ENCODE measurements around the gene SOX18.

SOX18 gene

DNA sequence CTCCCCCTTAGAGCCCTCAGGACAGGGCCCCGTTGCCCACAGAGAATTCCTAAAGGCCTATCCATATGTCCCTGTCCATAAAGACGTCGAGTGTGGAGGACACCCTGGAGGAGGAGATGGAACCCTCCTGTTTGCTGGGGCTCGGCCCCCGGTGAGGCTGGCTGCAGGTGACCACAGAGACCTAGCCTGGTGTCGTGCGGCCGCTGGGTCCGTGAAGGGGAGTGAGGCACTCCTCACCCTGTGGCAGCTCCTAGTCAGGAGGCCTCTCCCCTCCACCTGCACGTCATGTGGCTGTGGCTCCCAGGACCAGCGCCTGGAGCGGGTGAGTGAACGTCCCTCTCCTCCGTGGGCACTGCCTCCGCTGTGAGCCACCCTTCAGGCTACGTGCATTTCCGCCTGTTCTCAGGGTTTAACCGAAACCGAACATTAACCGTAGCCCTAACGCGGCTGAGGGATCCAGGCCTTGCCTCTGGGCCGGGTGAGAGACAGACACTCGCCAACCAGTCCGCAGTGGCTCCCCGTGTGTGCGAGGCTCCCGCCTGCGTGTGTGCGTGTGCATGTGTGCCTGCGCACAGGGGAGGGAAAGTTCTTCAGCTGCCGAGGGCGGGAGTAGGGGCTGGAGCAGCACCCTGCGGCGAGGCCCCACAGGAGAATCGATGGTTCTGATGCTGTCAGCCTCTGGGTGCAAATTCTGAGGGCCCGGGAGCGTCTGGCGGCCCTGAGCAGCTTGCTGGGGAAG is 7.6 kb upstream of the SOX18 start:
- ATAC-seq = no peak
- TF ChIP-seq SNAI2 (CRISPR knock-in tag; IDR thresholded peaks at IDR 0.05) (no peak), PATZ1 (CRISPR knock-in tag; IDR thresholded peaks at IDR 0.05; ENCODE audit: borderline replicate concordance) (no peak), CREB5 (CRISPR knock-in tag; IDR thresholded peaks at IDR 0.05; ENCODE audit: low read depth) (no peak), ZNF70 (CRISPR knock-in tag; IDR thresholded peaks at IDR 0.05) (no peak), BACH2 (CRISPR knock-in tag; IDR thresholded peaks at IDR 0.05; ENCODE audit: borderline replicate concordance) (no peak), RARB (CRISPR knock-in tag; IDR thresholded peaks at IDR 0.05) (no peak), PPARA (CRISPR knock-in tag; IDR thresholded peaks at IDR 0.05; ENCODE audit: borderline replicate concordance) (no peak), ZFP30 (CRISPR knock-in tag; IDR thresholded peaks at IDR 0.05) (no peak), GLIS3 (CRISPR knock-in tag; IDR thresholded peaks at IDR 0.05) (no peak), TCF4 (CRISPR knock-in tag; IDR thresholded peaks at IDR 0.05; ENCODE audit: borderline replicate concordance) (no peak), OSR1 (CRISPR knock-in tag; IDR thresholded peaks at IDR 0.05) (no peak), ZC3H10 (CRISPR knock-in tag; IDR thresholded peaks at IDR 0.05) (no peak), TSHZ2 (CRISPR knock-in tag; IDR thresholded peaks at IDR 0.05) (no peak), ZFP3 (CRISPR knock-in tag; IDR thresholded peaks at IDR 0.05) (no peak)

DNA sequence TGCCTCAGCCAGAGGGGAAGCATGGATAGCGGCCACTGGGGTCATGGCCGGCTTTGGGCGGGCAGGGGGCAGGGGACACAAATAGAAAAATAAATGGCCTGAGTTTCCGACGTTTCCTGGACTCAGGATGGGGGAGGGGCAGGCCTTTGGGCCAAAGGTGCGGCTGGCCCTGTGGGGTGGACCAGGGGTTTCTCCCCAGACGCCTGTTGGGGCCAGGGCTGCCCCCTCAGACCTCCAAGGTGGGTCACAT is 7.1 kb upstream of the SOX18 start:
- no peak for ATAC-seq
- no peak for TF ChIP-seq ZNF70 (CRISPR knock-in tag; IDR thresholded peaks at IDR 0.05)

DNA sequence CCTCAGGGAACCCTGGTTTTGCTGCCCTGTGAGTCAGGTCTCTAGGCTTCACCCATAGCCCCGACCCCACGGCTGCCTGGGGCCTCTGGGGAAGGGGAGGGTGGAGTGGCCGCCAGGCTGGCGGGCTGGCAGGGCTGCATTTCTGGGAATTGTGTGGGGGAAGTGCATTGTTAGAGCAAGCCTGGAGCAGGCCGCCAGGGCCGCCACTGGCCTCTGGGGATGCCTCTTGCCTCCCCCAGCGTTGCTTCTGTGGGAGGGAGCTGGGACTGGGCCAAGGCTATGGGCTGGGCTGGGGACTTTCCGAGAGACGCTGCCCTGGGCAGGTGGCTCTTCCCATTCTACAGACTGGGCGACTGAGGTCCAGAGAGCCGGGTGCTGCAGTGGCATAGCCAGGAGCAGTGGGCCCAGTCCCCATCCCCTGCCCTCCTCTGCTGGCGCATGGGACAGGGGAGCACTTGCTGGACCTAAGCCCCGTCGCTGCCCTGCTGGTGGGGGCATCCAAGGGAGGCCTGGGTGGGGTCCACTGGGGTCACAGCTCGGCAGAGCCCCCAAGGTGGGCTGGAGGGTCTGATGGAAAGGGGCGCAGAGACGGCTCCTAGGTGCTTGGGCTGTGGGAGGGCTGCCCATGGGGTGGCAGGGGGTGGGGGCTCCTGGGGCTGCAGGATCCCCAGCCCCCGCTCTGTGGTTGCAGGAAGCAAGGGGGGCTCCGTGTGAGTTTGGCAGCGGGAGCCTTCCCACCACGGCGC is 6.6 kb upstream of the SOX18 start:
- no peak for TF ChIP-seq CSDC2 (CRISPR knock-in tag; IDR thresholded peaks at IDR 0.05)
- peak; percentile 81; the same call in 1 of the 2 replicates for TF ChIP-seq PATZ1 (CRISPR knock-in tag; IDR thresholded peaks at IDR 0.05; ENCODE audit: borderline replicate concordance)
- 0 out of 3 replicates have a peak, but pooled peaks have one; percentile 3 for ATAC-seq

DNA sequence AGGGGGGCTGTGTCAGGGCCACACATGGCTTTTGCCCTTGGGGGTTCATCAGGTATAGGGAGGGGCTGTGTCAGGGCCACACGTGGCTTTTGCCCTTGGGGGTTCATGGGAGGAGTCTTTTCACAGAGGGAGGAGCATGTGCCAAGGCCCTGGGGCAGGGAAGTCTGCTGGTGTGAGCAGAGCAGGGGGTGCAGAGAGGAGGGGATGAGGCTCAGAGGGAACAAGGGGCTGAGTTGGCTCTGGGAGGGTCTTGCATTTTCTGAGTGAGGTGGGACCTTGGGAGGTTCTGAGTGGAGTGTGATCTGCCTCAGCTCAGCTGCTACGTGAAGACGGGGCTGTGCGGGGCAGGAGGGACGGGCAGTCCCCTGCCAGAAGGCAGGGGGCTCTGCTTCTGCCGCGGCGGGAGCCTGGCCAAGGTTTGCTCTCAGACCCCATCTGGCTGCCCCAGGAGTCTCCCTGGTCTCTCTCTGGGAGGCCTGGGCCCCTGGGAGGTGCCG is 6.0 kb upstream of the SOX18 start:
- no peak for ATAC-seq
- TF ChIP-seq PPARA (CRISPR knock-in tag; IDR thresholded peaks at IDR 0.05; ENCODE audit: borderline replicate concordance) = no peak
- no peak for TF ChIP-seq SNAI2 (CRISPR knock-in tag; IDR thresholded peaks at IDR 0.05)
- TF ChIP-seq, protein P1, sequence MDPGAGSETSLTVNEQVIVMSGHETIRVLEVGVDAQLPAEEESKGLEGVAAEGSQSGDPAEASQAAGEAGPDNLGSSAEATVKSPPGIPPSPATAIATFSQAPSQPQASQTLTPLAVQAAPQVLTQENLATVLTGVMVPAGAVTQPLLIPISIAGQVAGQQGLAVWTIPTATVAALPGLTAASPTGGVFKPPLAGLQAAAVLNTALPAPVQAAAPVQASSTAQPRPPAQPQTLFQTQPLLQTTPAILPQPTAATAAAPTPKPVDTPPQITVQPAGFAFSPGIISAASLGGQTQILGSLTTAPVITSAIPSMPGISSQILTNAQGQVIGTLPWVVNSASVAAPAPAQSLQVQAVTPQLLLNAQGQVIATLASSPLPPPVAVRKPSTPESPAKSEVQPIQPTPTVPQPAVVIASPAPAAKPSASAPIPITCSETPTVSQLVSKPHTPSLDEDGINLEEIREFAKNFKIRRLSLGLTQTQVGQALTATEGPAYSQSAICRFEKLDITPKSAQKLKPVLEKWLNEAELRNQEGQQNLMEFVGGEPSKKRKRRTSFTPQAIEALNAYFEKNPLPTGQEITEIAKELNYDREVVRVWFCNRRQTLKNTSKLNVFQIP (CRISPR knock-in tag; IDR thresholded peaks at IDR 0.05; ENCODE audit: borderline replicate concordance, low read depth) = no peak
- TF ChIP-seq ZNF8 (CRISPR knock-in tag; IDR thresholded peaks at IDR 0.05) = no peak
- TF ChIP-seq, protein P2, sequence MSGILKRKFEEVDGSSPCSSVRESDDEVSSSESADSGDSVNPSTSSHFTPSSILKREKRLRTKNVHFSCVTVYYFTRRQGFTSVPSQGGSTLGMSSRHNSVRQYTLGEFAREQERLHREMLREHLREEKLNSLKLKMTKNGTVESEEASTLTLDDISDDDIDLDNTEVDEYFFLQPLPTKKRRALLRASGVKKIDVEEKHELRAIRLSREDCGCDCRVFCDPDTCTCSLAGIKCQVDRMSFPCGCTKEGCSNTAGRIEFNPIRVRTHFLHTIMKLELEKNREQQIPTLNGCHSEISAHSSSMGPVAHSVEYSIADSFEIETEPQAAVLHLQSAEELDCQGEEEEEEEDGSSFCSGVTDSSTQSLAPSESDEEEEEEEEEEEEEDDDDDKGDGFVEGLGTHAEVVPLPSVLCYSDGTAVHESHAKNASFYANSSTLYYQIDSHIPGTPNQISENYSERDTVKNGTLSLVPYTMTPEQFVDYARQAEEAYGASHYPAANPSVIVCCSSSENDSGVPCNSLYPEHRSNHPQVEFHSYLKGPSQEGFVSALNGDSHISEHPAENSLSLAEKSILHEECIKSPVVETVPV (CRISPR knock-in tag; IDR thresholded peaks at IDR 0.05) = no peak
- no peak for TF ChIP-seq OSR1 (CRISPR knock-in tag; IDR thresholded peaks at IDR 0.05)
- no peak for TF ChIP-seq BACH2 (CRISPR knock-in tag; IDR thresholded peaks at IDR 0.05; ENCODE audit: borderline replicate concordance)
- no peak for TF ChIP-seq ARNTL (CRISPR knock-in tag; IDR thresholded peaks at IDR 0.05; ENCODE audit: borderline replicate concordance, low read depth)
- no peak for TF ChIP-seq ISL1 (CRISPR knock-in tag; IDR thresholded peaks at IDR 0.05)
- no peak for TF ChIP-seq GLIS3 (CRISPR knock-in tag; IDR thresholded peaks at IDR 0.05)
- TF ChIP-seq ZFP30 (CRISPR knock-in tag; IDR thresholded peaks at IDR 0.05) = no peak
- TF ChIP-seq CSDC2 (CRISPR knock-in tag; IDR thresholded peaks at IDR 0.05) = no peak
- TF ChIP-seq ZNF565 (CRISPR knock-in tag; conservative IDR thresholded peaks at IDR 0.05; ENCODE audit: low read depth) = no peak
- TF ChIP-seq RARB (CRISPR knock-in tag; IDR thresholded peaks at IDR 0.05) = no peak
- no peak for TF ChIP-seq TOX (CRISPR knock-in tag; IDR thresholded peaks at IDR 0.05; ENCODE audit: borderline replicate concordance)
- TF ChIP-seq ZC3H10 (CRISPR knock-in tag; IDR thresholded peaks at IDR 0.05) = no peak
- no peak for TF ChIP-seq CREB5 (CRISPR knock-in tag; IDR thresholded peaks at IDR 0.05; ENCODE audit: low read depth)
